PC-9 (cell line): ENCODE results near the gene PACSIN1. TPM values are rescaled to one million over a fixed set of nuclear protein-coding genes. Genes with fewer than 3 reads are reported as not detected.

ENCODE experiments used
- BruUV-seq: library from RNA; stranded (reverse); fragments of 400-500 nt; replicated peaks from 2 replicates; lab custom pipeline; 2021; lab: Mats Ljungman, UMichigan
- CTCF ChIA-PET: fragments of 300-600 bp; sonication (Branson Sonifier 250); formaldehyde crosslinking; loops from one replicate; lab custom pipeline; 2022; ENCODE audit warnings: antibody characterized with exemption; lab: Charles Lee
- POLR2A ChIA-PET: fragments of 300-600 bp; sonication (Branson Sonifier 250); formaldehyde crosslinking; loops from one replicate; lab custom pipeline; 2022; ENCODE audit warnings: antibody characterized with exemption; ENCODE audit not compliant: unreplicated experiment; lab: Charles Lee
- DNase-seq, 2 experiments: peaks; one replicate each; pipeline versions ENCODE4 v3.0.0 to v3.0.0-alpha.2; 2015 to 2022; ENCODE audit warnings: mixed read lengths in 1 of 2
- H2AFZ ChIP-seq: fragments of 200-600 bp; sonication (generic); 2 replicates; pipeline ENCODE4 v1.8.1; 2017; ENCODE audit warnings: antibody characterized with exemption
- H3F3A ChIP-seq: fragments of 200-600 bp; sonication (generic); 2 replicates; pipeline ENCODE4 v1.8.1; 2017; ENCODE audit warnings: antibody characterized with exemption, mild to moderate bottlenecking, low read depth; ENCODE audit not compliant: insufficient read depth
- H3K27ac ChIP-seq: fragments of 200-600 bp; sonication (generic); 2 replicates; pipeline ENCODE4 v1.6.1; 2016; ENCODE audit warnings: mixed run types
- H3K27me3 ChIP-seq: fragments of 200-600 bp; sonication (generic); 2 replicates; pipeline ENCODE4 v1.6.1; 2016; ENCODE audit warnings: low read depth, mixed run types; ENCODE audit not compliant: insufficient read depth
- H3K36me3 ChIP-seq: fragments of 200-600 bp; sonication (generic); 2 replicates; pipeline ENCODE4 v1.6.1; 2016; ENCODE audit warnings: low read depth, mixed run types
- H3K4me1 ChIP-seq: fragments of 200-600 bp; sonication (generic); replicated peaks from 2 replicates; pipeline ENCODE4 v1.6.1; 2016; ENCODE audit warnings: mixed run types; ENCODE audit not compliant: insufficient read depth
- H3K4me2 ChIP-seq: fragments of 200-600 bp; sonication (generic); 2 replicates; pipeline ENCODE4 v1.6.1; 2017; ENCODE audit warnings: mixed run types
- H3K4me3 ChIP-seq: fragments of 200-600 bp; sonication (generic); 2 replicates; pipeline ENCODE4 v1.6.1; 2016; ENCODE audit warnings: mixed run types
- H3K79me2 ChIP-seq: fragments of 200-600 bp; sonication (generic); 2 replicates; pipeline ENCODE4 v1.6.1; 2017; ENCODE audit warnings: low read depth, mixed run types
- H3K9me2 ChIP-seq: fragments of 200-600 bp; sonication (generic); 2 replicates; pipeline ENCODE4 v1.8.1; 2017; ENCODE audit warnings: mild to moderate bottlenecking; ENCODE audit not compliant: insufficient read depth
- H3K9me3 ChIP-seq: fragments of 200-600 bp; sonication (generic); 2 replicates; pipeline ENCODE4 v1.8.1; 2016; ENCODE audit warnings: low read depth; ENCODE audit not compliant: insufficient read depth
- H4K20me1 ChIP-seq: fragments of 200-600 bp; sonication (generic); 2 replicates; pipeline ENCODE4 v1.8.1; 2017; ENCODE audit not compliant: insufficient read depth
- EZH2 ChIP-seq: fragments of 200-600 bp; sonication (generic); IDR thresholded peaks from 2 replicates; pipeline ENCODE4 v1.8.0; 2017; ENCODE audit warnings: antibody characterized with exemption, low read depth
- intact Hi-C: fragments of 100-400 bp; cut with micrococcal nuclease; formaldehyde crosslinking; loops from one replicate; pipeline ENCODE4 v1.10.0; 2022; ENCODE audit not compliant: unreplicated experiment
- total RNA-seq: library from RNA; stranded (reverse); gene quantifications from 2 replicates; pipeline ENCODE4 v1.2.3, GENCODE V29; 2021
- TF ChIP-seq, protein P1 (sequence below): fragments of 200-600 bp; sonication (generic); conservative IDR thresholded peaks from 2 replicates; pipeline ENCODE4 v1.6.1; 2017; ENCODE audit warnings: mixed run types, antibody characterized with exemption, mild to moderate bottlenecking, moderate library complexity

The PACSIN1 gene
- total RNA-seq, 1 experiment from 2014 or later: 5.0 TPM

DNA sequence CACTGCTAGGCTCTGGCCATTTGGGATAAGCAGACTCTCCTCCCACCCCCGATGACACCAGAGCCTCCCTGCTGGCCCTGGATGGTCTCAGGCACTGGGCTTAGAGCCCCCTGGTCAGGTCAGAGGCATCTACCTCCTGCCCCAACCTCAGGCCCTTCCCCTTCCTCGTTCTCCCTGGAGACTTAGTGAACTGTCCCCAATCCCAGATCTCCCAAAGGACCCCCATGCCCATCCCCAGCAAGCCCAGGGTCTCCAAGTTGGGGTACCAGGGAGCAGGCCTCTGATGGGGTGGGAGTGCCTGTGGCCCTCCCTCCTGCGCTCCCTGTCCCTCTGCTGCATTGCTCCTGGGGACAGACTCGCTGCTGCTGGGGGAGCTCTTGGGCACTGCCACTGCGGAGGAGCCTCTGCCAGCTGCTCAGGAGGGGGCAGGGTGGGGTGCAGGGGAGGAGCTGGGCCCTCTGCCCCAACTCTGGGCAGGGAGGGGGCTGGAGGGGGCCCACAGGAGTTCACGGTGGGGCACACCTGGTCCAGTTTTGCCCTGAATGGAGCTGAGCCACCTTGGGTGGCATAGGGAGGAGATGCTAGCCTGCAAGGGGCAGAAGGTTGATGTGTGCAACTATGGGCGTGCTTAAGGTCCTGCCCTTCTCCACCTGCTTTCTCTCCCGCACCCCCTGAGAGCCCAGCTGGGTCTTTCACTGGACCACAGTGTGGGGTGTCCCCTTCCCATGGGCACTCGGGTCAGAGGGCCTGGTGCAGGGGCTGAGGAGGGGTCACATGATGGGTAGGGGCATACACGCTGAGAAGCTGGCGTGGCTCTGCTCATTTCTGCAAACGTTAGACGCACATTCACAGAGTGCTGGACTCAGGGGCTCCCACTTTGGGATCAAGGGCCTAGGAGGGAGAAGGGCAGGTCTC lies 49.9 kb downstream of the PACSIN1 start:
- H3K9me2 ChIP-seq: no peaks in the 10 kb centered on the region

DNA sequence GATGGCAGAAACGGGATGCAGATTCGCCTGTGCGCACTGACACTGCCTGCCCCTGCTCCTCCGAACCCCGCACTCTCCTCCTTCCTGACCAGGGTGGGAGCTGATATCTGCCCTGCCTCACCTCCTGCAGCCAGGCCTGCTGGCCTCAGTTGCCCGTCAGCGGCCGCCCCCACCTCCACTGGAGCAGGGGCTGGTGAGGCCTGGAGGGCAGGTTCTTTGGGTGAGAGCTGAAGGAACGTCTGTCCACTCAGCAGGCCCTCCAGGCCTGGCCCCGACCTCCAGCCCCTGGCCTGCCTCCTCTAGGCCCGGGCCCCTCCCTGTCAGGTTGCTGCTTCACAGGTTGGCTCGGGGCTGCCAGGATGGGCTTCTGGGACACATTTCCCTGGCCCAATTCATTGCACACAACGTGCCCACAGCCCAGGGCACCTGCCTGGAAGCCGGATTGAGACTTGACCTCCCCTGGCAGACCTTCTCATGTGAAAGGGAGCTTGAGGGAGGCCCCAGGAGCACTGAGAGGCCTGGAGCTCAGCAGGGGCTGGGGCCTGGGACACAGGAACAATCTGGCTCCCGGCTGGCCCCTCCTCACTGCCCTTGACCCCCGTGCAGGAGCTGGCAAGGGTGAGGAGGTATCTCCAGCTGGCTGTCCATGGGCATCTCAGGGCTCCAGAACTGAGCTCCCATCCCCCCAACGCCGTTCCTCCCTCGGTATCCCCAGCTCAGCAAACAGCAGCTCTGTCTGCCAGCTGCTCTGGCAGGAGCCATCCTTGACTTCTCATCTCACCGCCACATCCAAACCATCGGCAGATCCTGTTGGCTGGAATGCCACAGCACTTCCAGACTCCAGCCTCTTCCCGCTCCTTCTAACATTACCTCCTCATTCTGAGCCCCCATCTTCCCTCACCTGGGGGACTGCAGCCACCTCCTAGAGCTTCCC lies 50.8 kb downstream of the PACSIN1 start:
- Histone ChIP-seq H3K4me1 (no peaks in the 10 kb centered on the region), H3K27me3 (no peaks in the 10 kb centered on the region), H2AFZ (no peak overlapping the region), H3K27ac (no peak overlapping the region), H3K9me2 (no peaks in the 10 kb centered on the region), H3K4me3 (no peak overlapping the region), H3K4me2 (no peak overlapping the region), H3K79me2 (no peaks in the 10 kb centered on the region), H3K36me3 (no peaks in the 10 kb centered on the region), H3K9me3 (no peaks in the 10 kb centered on the region), H3F3A (no peaks in the 10 kb centered on the region), H4K20me1 (no peaks in the 10 kb centered on the region)
- DNase-seq: no peak
- POLR2A ChIA-PET: interaction anchor here (0.6 kb wide), 1 partner anchor 284 kb away, joined by 4 read pairs; no protein-coding TSS in a partner anchor
- no peak for TF ChIP-seq EZH2
- TF ChIP-seq, protein P1, sequence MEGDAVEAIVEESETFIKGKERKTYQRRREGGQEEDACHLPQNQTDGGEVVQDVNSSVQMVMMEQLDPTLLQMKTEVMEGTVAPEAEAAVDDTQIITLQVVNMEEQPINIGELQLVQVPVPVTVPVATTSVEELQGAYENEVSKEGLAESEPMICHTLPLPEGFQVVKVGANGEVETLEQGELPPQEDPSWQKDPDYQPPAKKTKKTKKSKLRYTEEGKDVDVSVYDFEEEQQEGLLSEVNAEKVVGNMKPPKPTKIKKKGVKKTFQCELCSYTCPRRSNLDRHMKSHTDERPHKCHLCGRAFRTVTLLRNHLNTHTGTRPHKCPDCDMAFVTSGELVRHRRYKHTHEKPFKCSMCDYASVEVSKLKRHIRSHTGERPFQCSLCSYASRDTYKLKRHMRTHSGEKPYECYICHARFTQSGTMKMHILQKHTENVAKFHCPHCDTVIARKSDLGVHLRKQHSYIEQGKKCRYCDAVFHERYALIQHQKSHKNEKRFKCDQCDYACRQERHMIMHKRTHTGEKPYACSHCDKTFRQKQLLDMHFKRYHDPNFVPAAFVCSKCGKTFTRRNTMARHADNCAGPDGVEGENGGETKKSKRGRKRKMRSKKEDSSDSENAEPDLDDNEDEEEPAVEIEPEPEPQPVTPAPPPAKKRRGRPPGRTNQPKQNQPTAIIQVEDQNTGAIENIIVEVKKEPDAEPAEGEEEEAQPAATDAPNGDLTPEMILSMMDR: no peak
- CTCF ChIA-PET: interaction anchor here (0.5 kb wide), 1 partner anchor 27 kb away, joined by 6 read pairs; no protein-coding TSS in a partner anchor
- no TSS peak for BruUV-seq
- intact Hi-C loops: no loop called here

More for the DNA sequence above, 49.9 kb downstream of the PACSIN1 start:
- no peak overlapping the region for H3K4me3 ChIP-seq
- no peaks in the 10 kb centered on the region for H3K4me1 ChIP-seq
- H3K79me2 ChIP-seq: no peaks in the 10 kb centered on the region
- no peak overlapping the region for H3K27ac ChIP-seq
- ChIA-PET CTCF (no interaction called here), POLR2A (no interaction called here)
- intact Hi-C loops: no loop called here
- H3F3A ChIP-seq: no peaks in the 10 kb centered on the region
- H3K27me3 ChIP-seq: no peaks in the 10 kb centered on the region
- H2AFZ ChIP-seq: no peak overlapping the region
- no peaks in the 10 kb centered on the region for H3K36me3 ChIP-seq
- no TSS peak for BruUV-seq
- no peak overlapping the region for H3K4me2 ChIP-seq
- TF ChIP-seq, protein P1: no peak
- no peak for TF ChIP-seq EZH2
- no peaks in the 10 kb centered on the region for H4K20me1 ChIP-seq
- DNase-seq: no peak
- no peaks in the 10 kb centered on the region for H3K9me3 ChIP-seq

GRCh38 chr6:34517461-34517881 lies 51.6 kb downstream of the PACSIN1 start:
- no peak overlapping the region for H3K27ac ChIP-seq
- H4K20me1 ChIP-seq: no peaks in the 10 kb centered on the region
- no peaks in the 10 kb centered on the region for H3K36me3 ChIP-seq
- no peaks in the 10 kb centered on the region for H3K9me2 ChIP-seq
- H3K4me3 ChIP-seq: no peak overlapping the region
- no peaks in the 10 kb centered on the region for H3F3A ChIP-seq
- ChIA-PET CTCF (no interaction called here), POLR2A (interaction anchor here (0.6 kb wide), 1 partner anchor 283 kb away, joined by 4 read pairs; no protein-coding TSS in a partner anchor)
- intact Hi-C loops: no loop called here
- H3K9me3 ChIP-seq: no peaks in the 10 kb centered on the region
- no peaks in the 10 kb centered on the region for H3K27me3 ChIP-seq
- no peaks in the 10 kb centered on the region for H3K79me2 ChIP-seq
- H3K4me2 ChIP-seq: no peak overlapping the region
- H3K4me1 ChIP-seq: no peaks in the 10 kb centered on the region
- no peak for DNase-seq
- TF ChIP-seq, protein P1: no peak
- TF ChIP-seq EZH2: no peak
- no TSS peak for BruUV-seq
- H2AFZ ChIP-seq: no peak overlapping the region
